ENCODE results near the gene GRIN2A.

DNA sequence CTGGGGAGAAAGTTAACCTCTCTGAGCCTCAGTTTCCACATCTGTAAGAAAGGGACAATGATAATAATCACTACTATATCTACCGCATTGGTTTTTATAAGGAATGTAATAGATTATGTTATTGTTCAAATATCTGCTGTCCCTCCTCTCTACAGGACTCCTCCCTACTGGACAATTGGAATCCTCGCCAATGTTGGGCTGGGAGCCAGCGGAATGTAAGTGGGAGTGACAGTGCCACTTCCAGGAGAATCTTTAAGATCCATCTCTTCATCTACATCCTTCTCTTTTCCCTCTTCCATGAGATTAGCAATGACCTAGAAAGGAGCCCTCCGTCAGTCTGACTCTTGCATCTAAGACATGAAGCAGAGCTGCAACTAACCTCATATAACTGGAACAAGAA lies 95.1 kb downstream of the GRIN2A start:
- TF ChIP-seq, protein P1, sequence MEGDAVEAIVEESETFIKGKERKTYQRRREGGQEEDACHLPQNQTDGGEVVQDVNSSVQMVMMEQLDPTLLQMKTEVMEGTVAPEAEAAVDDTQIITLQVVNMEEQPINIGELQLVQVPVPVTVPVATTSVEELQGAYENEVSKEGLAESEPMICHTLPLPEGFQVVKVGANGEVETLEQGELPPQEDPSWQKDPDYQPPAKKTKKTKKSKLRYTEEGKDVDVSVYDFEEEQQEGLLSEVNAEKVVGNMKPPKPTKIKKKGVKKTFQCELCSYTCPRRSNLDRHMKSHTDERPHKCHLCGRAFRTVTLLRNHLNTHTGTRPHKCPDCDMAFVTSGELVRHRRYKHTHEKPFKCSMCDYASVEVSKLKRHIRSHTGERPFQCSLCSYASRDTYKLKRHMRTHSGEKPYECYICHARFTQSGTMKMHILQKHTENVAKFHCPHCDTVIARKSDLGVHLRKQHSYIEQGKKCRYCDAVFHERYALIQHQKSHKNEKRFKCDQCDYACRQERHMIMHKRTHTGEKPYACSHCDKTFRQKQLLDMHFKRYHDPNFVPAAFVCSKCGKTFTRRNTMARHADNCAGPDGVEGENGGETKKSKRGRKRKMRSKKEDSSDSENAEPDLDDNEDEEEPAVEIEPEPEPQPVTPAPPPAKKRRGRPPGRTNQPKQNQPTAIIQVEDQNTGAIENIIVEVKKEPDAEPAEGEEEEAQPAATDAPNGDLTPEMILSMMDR (IDR thresholded peaks at IDR 0.05; ENCODE audit: poor library complexity): no peak
- TF ChIP-seq EZH2 (IDR thresholded peaks at IDR 0.05; ENCODE audit: borderline replicate concordance): no peak
- TF ChIP-seq EZH2phosphoT487 (IDR thresholded peaks at IDR 0.05; ENCODE audit: low read depth, severe bottlenecking, unreplicated experiment): no peak

All from hepatocyte (in vitro differentiated cells).